ENCODE measurements around the gene ACVR2A. TPM values are rescaled to one million over a fixed set of nuclear protein-coding genes. Genes with fewer than 3 reads are reported as not detected.

ACVR2A gene
- total RNA-seq, 4 donors from 2014 or later = 21.1 to 32.4 (median 22.6) TPM

GRCh38 chr2:147826278-147827087 lies 18.3 kb upstream of the ACVR2A start:
- no peak for TF ChIP-seq CTCF (IDR thresholded peaks at IDR 0.05; ENCODE audit: low read depth)

- TF ChIP-seq CTCF (IDR thresholded peaks at IDR 0.05; ENCODE audit: low read depth) = no peak
Observed at GRCh38 chr2:147827088-147827375, 17.8 kb upstream of the ACVR2A start.

- TF ChIP-seq CTCF (IDR thresholded peaks at IDR 0.05; ENCODE audit: low read depth) = no peak
Observed at GRCh38 chr2:147829106-147829505, 15.7 kb upstream of the ACVR2A start.

- no peak for TF ChIP-seq CTCF (IDR thresholded peaks at IDR 0.05; ENCODE audit: low read depth)
Observed at GRCh38 chr2:147836099-147836498, 8.7 kb upstream of the ACVR2A start.

GRCh38 chr2:147843391-147843863 lies 1.4 kb upstream of the ACVR2A start:
- no peak for TF ChIP-seq CTCF (IDR thresholded peaks at IDR 0.05; ENCODE audit: low read depth)

- TF ChIP-seq CTCF (IDR thresholded peaks at IDR 0.05; ENCODE audit: low read depth) = no peak
Observed at GRCh38 chr2:147843864-147844696, 749 bp upstream of the ACVR2A start.

- no peak for TF ChIP-seq CTCF (IDR thresholded peaks at IDR 0.05; ENCODE audit: low read depth)
Observed at GRCh38 chr2:147845411-147845971, 662 bp downstream of the ACVR2A start.
